Effector memory CD8-positive, alpha-beta T cell (primary cell): ENCODE results near the gene DAPK2.

ENCODE experiments used
- ATAC-seq: fragments of 150-1000 bp; cut with Tn5 transposase; replicated peaks from 2 replicates; pipeline ENCODE4 v1.10.0; 2021; ENCODE audit warnings: mild to moderate bottlenecking, moderate library complexity
- DNase-seq, 3 experiments: peaks; one replicate each; pipeline ENCODE4 v3.0.0; 2021
- H3K27ac Mint-ChIP-seq, 2 donors: one replicate each; pipeline ENCODE4 v1.8.0; 2022; ENCODE audit warnings: mild to moderate bottlenecking in 2 of 2, mixed read lengths in 2 of 2, moderate library complexity in 2 of 2
- H3K27me3 Mint-ChIP-seq, 2 donors: one replicate each; pipeline ENCODE4 v1.8.0; 2022; ENCODE audit warnings: mixed read lengths in 2 of 2
- H3K36me3 Mint-ChIP-seq: one replicate; pipeline ENCODE4 v1.8.0; 2022; ENCODE audit warnings: mild to moderate bottlenecking, moderate library complexity, mixed read lengths; ENCODE audit not compliant: insufficient read depth
- H3K4me1 Mint-ChIP-seq, 2 donors: one replicate each; pipeline ENCODE4 v1.8.0; 2022; ENCODE audit warnings: low read depth in 2 of 2, mixed read lengths in 2 of 2
- H3K4me3 Mint-ChIP-seq, 2 donors: one replicate each; pipeline ENCODE4 v1.8.0; 2022; ENCODE audit warnings: mild to moderate bottlenecking in 2 of 2, mixed read lengths in 2 of 2, moderate library complexity in 2 of 2
- H3K9me3 Mint-ChIP-seq, 2 donors: one replicate each; pipeline ENCODE4 v1.8.0; 2022; ENCODE audit warnings: mixed read lengths in 2 of 2

The DAPK2 gene

DNA sequence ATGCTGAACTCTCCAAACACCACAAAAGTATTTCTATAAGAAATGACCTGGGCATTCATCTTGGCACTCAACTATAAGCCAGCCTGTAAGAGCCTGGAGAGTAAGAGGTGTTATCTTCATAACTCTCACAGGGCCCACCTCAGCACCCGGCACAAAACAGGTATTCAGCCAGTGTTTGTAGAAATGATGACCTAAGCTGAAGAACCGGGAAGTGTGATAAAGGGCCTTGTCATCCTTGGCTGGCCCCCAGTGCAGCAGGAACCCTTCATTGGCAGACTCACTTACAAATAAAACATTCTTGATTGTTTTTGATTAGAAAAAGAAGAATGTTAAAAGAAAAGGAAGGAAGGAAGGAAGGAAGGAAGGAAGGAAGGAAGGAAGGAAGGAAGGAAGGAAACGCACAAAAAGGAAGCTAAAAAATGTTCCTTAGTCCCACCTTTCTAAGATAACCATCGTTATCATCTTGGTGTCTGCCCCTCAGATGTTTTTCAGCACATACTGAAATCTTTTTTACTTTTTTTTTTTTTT lies 52.1 kb downstream of the DAPK2 start:
- DNase-seq, result no peak
- peaks cover 8 to 27% of the 10 kb centered on the region in 2 donors for H3K4me1 Mint-ChIP-seq
- H3K36me3 Mint-ChIP-seq, result no peaks in the 10 kb centered on the region
- no peak for ATAC-seq
- H3K27ac Mint-ChIP-seq, result peak overlapping the region in 1 of 2 donors; percentile 63
- no peaks in the 10 kb centered on the region for H3K9me3 Mint-ChIP-seq
- H3K27me3 Mint-ChIP-seq, result no peaks in the 10 kb centered on the region
- no peak overlapping the region for H3K4me3 Mint-ChIP-seq

DNA sequence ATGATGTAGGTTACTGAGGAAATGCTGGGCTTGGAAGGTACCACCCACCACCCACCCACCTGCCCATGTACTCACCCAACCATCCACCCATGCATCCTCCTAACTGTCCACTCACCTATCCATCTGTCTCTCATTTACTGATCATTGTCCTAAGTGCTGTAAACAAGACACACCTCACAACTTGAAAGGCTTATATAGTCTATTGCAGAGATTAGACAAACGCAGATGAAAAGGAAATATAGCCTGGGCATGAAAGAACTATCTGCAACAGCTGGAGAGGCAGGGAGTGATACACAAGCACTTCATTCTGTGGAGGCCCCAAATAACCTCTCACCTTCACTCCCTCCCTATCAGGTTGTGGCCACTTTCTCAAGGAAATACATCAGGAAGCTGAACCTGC lies 54.0 kb downstream of the DAPK2 start:
- no peak overlapping the region for H3K4me3 Mint-ChIP-seq
- H3K27ac Mint-ChIP-seq, result peak overlapping the region; percentile 63 to 73
- no peaks in the 10 kb centered on the region for H3K9me3 Mint-ChIP-seq
- peaks cover 8 to 23% of the 10 kb centered on the region in 2 donors for H3K4me1 Mint-ChIP-seq
- H3K36me3 Mint-ChIP-seq, result no peaks in the 10 kb centered on the region
- H3K27me3 Mint-ChIP-seq, result no peaks in the 10 kb centered on the region
- no peak for ATAC-seq
- DNase-seq, result no peak

DNA sequence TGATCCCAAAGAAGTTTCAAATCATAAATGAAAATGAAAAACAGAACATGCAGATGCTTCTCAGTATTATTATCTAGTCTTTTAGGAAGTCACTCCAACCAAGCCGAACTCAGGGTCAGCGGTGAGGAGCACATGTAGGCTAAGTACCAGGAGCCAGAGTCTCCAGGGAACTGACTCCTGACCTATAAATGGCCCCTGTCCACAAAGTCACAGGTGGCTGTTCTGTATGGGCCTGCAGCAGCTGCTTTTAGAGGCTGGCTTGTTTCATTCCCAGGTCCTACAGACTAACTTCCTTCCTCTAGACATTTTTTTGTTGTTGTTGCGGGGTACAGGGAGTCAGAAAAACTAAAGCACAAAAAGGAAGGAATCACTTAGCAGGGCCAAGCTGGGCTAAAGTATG lies 54.6 kb downstream of the DAPK2 start:
- no peak for DNase-seq
- Mint-ChIP-seq H3K36me3 (no peaks in the 10 kb centered on the region), H3K27me3 (no peaks in the 10 kb centered on the region), H3K9me3 (no peaks in the 10 kb centered on the region), H3K4me1 (peaks cover 8 to 24% of the 10 kb centered on the region in 2 donors), H3K27ac (peak overlapping the region; percentile 63 to 73), H3K4me3 (no peak overlapping the region)
- ATAC-seq, result no peak

DNA sequence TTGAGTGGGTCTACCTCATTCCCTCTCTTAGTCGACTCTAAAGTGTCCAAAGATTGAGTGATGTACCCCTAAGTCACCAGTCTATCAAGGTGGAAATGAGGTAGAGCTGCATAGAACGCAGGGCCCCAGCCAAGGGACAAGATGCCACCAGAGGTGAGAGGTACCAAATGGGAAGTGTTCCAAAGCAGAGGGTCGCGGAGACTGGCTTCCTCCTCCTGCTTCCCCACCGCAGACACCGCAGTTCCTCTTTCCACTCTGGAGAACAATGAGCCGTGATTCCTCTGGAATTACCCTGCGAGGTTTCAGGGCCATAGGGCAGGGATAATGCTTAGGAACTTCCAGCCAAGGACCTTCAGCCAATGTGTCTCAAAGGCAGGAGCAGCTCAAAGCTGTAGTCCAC lies 55.8 kb downstream of the DAPK2 start:
- no peak for ATAC-seq
- Mint-ChIP-seq H3K9me3 (no peaks in the 10 kb centered on the region), H3K4me1 (peaks cover 8 to 18% of the 10 kb centered on the region in 2 donors), H3K36me3 (no peaks in the 10 kb centered on the region), H3K4me3 (no peak overlapping the region), H3K27ac (peak overlapping the region in 1 of 2 donors; percentile 63), H3K27me3 (no peaks in the 10 kb centered on the region)
- DNase-seq, result no peak

DNA sequence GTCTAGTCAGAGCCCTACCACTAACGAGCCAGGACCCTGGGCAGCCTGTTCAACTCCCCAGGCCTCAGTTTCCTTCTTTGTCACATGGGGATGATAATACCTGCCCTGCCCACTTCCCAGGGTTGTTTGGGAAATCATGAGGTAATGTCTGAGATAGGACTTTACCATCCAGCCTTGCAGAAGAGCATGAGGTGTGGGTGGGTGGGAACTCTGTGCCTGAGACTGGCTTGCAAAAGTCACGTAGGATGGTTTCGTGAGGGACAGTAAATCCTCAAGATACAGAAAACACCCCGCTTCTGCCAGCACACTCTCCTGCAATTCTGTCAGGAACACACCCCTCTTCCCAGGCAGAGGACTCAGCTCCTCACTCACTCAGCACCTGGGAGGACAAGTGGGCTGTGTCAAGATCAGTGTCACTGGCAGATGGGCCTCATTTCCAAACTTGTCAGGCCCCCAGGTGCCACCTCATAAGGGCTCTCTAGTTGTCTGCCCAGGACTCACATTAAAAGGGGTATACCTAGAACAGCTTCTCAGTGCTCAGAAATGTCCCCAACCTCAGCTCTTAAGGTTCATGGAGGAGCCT lies 58.4 kb downstream of the DAPK2 start:
- Mint-ChIP-seq H3K4me3 (no peak overlapping the region), H3K27ac (no peak overlapping the region), H3K4me1 (peaks cover 5 to 11% of the 10 kb centered on the region in 2 donors), H3K27me3 (no peaks in the 10 kb centered on the region), H3K9me3 (no peaks in the 10 kb centered on the region), H3K36me3 (no peaks in the 10 kb centered on the region)
- no peak for DNase-seq
- ATAC-seq, result no peak

DNA sequence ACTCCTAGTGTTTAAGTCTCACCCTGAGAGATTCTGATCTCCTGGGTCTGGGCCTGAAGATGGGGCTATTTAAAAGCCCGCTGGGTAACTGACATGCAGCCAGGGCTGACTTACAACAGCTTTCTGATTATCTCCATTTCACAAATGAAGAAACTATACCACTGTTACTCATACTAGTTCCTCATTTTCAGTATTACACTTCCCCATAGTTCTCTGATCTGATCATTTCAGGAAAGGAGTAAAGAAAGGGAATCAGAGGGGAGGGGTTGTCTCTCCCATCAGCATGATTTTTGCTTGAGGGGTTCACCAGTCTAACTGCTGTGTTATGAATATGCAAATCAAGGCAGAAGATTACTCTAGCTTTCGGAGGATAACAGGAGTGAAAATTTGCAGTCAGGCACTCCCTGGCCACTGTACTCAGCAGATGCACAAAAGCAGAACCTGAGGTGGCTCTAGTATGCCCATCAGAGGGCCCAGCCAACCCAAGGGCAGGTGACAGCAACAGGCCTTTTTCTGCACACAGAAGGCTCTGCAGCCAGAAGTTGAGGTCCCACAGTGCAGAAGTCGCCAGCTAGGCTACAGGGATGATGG lies 59.4 kb downstream of the DAPK2 start:
- Mint-ChIP-seq H3K36me3 (no peaks in the 10 kb centered on the region), H3K9me3 (no peaks in the 10 kb centered on the region), H3K27ac (peak overlapping the region in 1 of 2 donors; percentile 75), H3K4me3 (no peak overlapping the region), H3K27me3 (no peaks in the 10 kb centered on the region), H3K4me1 (peaks cover 5 to 6% of the 10 kb centered on the region in 2 donors)
- ATAC-seq, result peak; percentile 48
- no peak for DNase-seq

DNA sequence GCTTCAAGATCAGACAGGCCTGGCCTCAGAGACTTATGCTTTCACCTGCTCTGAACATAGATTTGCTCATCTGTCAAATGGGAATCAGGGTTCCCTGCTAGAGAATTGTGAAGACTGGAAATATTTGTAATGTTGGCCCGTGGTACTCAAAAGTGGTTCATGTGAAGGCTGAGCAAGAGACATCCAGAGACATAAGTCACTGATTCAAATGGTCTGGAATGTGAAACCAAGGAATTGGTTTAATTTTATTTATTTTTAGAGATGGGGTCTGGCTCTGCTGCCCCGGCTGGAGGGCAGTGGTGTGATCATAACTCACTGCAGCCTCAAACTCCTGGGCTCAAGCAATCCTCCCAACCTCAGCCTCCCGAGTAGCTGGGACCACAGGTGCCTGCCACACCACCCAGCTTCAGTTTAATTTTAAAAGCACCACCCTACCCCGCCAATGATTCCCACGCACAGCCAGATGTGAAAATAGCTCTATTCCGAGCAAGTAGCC lies 60.1 kb downstream of the DAPK2 start:
- Mint-ChIP-seq H3K4me3 (no peak overlapping the region), H3K9me3 (no peaks in the 10 kb centered on the region), H3K27ac (peak overlapping the region in 1 of 2 donors; percentile 75), H3K27me3 (no peaks in the 10 kb centered on the region), H3K4me1 (peaks cover 5 to 6% of the 10 kb centered on the region in 2 donors), H3K36me3 (no peaks in the 10 kb centered on the region)
- DNase-seq (no peak), ATAC-seq (no peak)

DNA sequence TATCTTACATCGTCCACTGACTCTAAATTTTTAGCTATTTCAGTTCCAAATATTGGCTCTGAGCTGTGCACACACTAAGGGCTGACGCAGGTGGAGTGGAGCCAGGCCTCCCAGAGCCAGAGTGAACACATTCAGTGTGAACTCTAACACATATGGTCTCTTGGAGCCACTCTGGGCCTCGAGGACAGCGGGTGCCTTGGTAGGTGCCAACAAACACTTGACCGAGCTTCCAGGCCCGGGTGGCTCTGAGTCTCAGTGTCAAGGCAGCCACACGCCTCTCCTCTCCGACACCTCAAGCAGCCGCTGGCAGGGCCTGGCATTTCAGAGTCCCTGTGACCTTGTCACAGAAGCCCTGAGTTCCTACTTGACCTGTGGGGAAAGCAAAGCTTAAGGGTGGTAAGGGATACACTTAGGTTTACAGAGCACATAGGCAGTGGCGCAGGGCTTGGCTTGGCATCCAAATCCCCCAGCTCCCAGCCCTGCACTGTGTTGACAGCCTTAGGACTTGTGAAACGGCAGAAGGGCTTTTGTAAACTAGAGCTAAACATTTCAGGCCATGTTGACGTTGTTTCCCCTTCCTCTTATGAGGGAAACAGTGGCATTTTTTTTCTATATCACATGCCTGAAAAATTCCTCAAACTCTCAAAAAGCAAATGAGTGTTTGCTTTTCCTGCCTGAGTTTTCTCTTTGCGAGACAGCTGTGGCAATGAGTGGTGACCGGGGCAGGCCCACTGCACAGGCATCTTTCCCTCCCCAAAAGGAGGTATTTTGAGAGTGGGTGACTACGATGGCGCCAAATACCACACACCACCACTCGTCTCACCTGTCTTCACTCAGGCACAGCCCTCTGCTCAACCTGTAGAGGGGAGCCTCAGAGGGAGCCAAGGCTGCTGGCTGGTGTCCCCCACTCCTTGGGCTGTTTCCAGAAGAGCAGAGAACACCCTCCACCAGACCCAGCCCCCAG lies 60.8 kb downstream of the DAPK2 start:
- no peaks in the 10 kb centered on the region for H3K9me3 Mint-ChIP-seq
- no peaks in the 10 kb centered on the region for H3K36me3 Mint-ChIP-seq
- H3K27me3 Mint-ChIP-seq, result no peaks in the 10 kb centered on the region
- no peak for ATAC-seq
- no peak overlapping the region for H3K4me3 Mint-ChIP-seq
- no peak for DNase-seq
- H3K4me1 Mint-ChIP-seq, result peaks cover 0 to 2% of the 10 kb centered on the region in 2 donors
- peak overlapping the region in 1 of 2 donors; percentile 75 for H3K27ac Mint-ChIP-seq

DNA sequence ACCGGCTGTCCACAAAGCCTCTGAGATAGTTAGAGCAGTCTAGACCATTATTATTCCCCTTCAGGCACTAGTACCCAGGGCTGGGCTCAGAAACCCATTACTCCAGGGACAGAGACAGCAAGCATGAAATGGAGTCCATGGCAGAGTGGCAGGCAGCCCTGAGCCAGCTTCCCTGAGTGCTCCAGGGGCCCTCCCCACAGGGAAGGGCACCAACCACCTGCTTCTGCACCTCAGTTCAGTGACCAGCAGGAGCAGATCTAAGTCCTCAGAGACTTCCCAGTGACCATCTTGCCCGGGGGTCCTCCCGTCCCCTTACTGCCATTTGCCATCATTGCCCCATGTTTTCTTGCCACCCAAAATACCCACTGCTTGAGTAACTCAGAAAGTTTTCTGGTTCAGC lies 62.0 kb downstream of the DAPK2 start:
- ATAC-seq (no peak), DNase-seq (no peak)
- no peaks in the 10 kb centered on the region for H3K9me3 Mint-ChIP-seq
- peak overlapping the region in 1 of 2 donors; percentile 3 for H3K27ac Mint-ChIP-seq
- no peak overlapping the region for H3K4me3 Mint-ChIP-seq
- H3K4me1 Mint-ChIP-seq, result peaks cover 0 to 2% of the 10 kb centered on the region in 2 donors
- H3K27me3 Mint-ChIP-seq, result no peaks in the 10 kb centered on the region
- no peaks in the 10 kb centered on the region for H3K36me3 Mint-ChIP-seq

DNA sequence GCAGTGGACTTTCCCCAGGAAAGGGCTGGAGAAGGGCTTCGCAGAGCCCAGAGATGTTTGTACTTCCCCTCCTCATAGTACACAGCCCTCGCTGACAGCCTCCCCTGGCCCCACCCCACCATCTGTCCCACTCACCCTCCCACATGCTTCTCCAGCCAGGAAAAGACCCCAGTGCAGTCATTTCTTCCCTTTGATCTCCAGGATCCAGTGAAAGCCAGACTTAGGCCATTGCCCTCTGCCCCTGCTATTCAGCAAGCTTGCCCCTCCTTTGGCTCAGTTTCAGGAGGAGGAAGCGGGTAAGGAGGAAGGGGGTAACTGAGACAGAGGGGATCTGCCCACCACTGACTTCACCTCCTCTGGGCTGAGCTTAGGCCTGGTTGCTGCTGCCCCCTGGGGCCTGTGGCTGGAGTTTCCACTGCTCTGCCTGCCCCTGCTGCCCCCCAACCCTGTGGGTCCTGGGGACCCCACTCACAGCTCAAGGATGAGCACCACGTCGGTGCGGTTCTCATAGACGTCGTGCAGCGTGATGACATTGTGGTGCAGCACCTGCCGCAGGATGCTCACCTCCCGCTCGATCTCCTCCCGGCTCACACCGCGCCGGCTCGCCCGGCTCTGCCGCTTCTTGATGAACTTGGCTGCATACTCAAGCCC lies 63.1 kb downstream of the DAPK2 start:
- no peak for DNase-seq
- H3K27me3 Mint-ChIP-seq, result no peaks in the 10 kb centered on the region
- H3K9me3 Mint-ChIP-seq, result no peaks in the 10 kb centered on the region
- peak overlapping the region; percentile 3 to 31 for H3K27ac Mint-ChIP-seq
- no peak for ATAC-seq
- H3K4me3 Mint-ChIP-seq, result no peak overlapping the region
- peaks cover 0 to 2% of the 10 kb centered on the region in 2 donors for H3K4me1 Mint-ChIP-seq
- peaks cover 2% of the 10 kb centered on the region for H3K36me3 Mint-ChIP-seq

DNA sequence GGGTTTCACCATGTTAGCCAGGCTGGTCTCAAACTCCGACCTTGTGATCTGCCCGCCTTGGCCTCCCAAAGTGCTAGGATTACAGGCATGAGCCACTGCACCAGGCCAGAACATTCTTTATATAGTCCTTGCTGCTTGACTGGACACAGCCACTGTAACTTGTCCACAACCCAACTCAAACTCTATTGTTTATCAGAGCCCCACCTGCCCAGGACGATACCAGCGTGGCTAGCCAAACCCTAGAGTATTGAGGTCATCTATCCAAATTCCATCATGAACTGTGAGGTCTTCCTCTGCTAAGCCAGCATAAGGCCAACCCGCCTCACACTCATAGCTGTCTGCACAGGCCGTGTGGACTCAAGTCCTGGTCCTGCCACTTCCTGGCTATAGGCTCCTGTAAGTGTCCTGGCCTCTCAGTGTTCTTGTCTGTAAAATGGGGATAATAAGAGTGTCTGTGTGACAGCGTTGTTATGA lies 63.9 kb downstream of the DAPK2 start:
- H3K4me1 Mint-ChIP-seq, result peaks cover 0 to 2% of the 10 kb centered on the region in 2 donors
- peaks cover 2% of the 10 kb centered on the region for H3K36me3 Mint-ChIP-seq
- no peak overlapping the region for H3K27ac Mint-ChIP-seq
- H3K27me3 Mint-ChIP-seq, result no peaks in the 10 kb centered on the region
- DNase-seq, result no peak
- ATAC-seq, result no peak
- H3K4me3 Mint-ChIP-seq, result no peak overlapping the region
- H3K9me3 Mint-ChIP-seq, result no peaks in the 10 kb centered on the region

DNA sequence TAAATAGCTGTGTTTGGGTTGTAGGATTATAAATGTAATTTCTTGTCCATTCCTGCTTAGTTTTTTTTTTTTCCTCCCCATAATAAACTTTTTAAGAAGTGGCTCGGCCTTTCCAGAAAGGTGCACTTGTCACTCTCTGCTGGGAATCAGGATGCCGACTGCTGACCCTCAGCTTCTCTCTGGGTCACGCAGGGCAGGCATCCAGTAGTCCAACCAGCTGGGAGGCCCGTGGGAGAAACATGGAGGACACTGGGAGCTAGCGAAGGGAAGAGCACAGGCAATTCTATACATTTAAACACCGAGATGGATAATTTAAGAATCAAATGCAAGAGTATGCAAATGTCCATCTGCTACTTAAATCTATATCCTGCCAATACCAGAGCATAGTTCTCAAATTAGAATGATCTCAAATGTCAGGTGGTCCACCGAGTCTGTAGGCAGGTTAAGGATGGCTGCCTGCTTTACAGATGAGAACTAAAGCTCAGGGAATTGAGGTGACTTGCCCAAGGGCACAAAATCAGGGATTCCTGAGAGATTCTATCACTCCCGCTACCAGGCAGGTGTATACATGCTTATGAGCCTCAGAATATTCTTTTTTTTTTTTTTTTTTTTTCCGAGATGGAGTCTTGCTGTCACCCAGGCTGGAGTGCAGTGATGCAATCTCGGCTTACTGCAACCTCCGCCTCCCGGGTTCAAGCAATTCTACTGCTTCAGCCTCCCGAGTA lies 64.5 kb downstream of the DAPK2 start:
- Mint-ChIP-seq H3K9me3 (no peaks in the 10 kb centered on the region), H3K36me3 (peaks cover 2% of the 10 kb centered on the region), H3K27ac (no peak overlapping the region), H3K27me3 (no peaks in the 10 kb centered on the region), H3K4me1 (no peaks in the 10 kb centered on the region), H3K4me3 (no peak overlapping the region)
- DNase-seq (no peak), ATAC-seq (no peak)
